DND-41 (cell line): Measurements from ENCODE around the gene PTPRN2.
A peak's percentile ranks its signal among the peaks of the same experiment; 100 is the strongest.
"Not testable (repeated sequence)": the region's sequence is repeated elsewhere in the genome, so short reads cannot be mapped to it uniquely, and the experiment has no call there.

Experiments used
- ATAC-seq: fragments of 200-7000 bp; cut with Tn5 transposase; 3 replicates; pipeline ENCODE4 v1.9.1; 2021; ENCODE audit warnings: low read depth; ENCODE audit not compliant: insufficient read depth
- DNase-seq: peaks from one replicate; pipeline ENCODE4 v3.0.0-alpha.2; 2020
- H2AFZ ChIP-seq: 2 replicates; pipeline ENCODE4 v1.6.0; 2012; ENCODE audit warnings: low read depth, low read length
- H3K27ac ChIP-seq: 2 replicates; pipeline ENCODE4 v1.5.1; 2012; ENCODE audit warnings: low read length, inconsistent platforms
- H3K27me3 ChIP-seq: fragments of 200-600 bp; sonication (generic); 2 replicates; pipeline ENCODE4 v1.6.0; 2012; ENCODE audit warnings: low read length, mild to moderate bottlenecking, inconsistent platforms; ENCODE audit not compliant: insufficient read depth, poor library complexity
- H3K36me3 ChIP-seq: 2 replicates; pipeline ENCODE4 v1.5.1; 2012; ENCODE audit warnings: low read length, inconsistent platforms; ENCODE audit not compliant: insufficient read depth
- H3K4me1 ChIP-seq: 2 replicates; pipeline ENCODE4 v1.5.1; 2012; ENCODE audit warnings: mild to moderate bottlenecking, low read length; ENCODE audit not compliant: insufficient read depth
- H3K4me2 ChIP-seq: 2 replicates; pipeline ENCODE4 v1.6.0; 2012; ENCODE audit warnings: mild to moderate bottlenecking, moderate library complexity, low read length, inconsistent platforms; ENCODE audit not compliant: insufficient read depth
- H3K4me3 ChIP-seq, 2 experiments: fragments of 200-600 bp in 1 of 2; shearing (Covaris generic) in 1 of 2; 2 replicates each; pipeline ENCODE4 v1.5.1; 2012 to 2016; ENCODE audit warnings: inconsistent platforms in 2 of 2, low read length in 2 of 2, mild to moderate bottlenecking in 2 of 2, low read depth in 1 of 2, moderate library complexity in 1 of 2
- H3K79me2 ChIP-seq: 2 replicates; pipeline ENCODE4 v1.6.0; 2012; ENCODE audit warnings: low read length, inconsistent platforms; ENCODE audit not compliant: insufficient read depth
- H3K9ac ChIP-seq: 2 replicates; pipeline ENCODE4 v1.6.0; 2012; ENCODE audit warnings: low read depth, mild to moderate bottlenecking, inconsistent platforms, low read length, moderate library complexity
- H3K9me3 ChIP-seq: 2 replicates; pipeline ENCODE4 v1.5.1; 2012; ENCODE audit warnings: low read length, moderate library complexity, mild to moderate bottlenecking, inconsistent platforms; ENCODE audit not compliant: insufficient read depth, severe bottlenecking
- H4K20me1 ChIP-seq: 2 replicates; pipeline ENCODE4 v1.6.0; 2012; ENCODE audit warnings: low read length; ENCODE audit not compliant: insufficient read depth
- EZH2 ChIP-seq: IDR thresholded peaks from 3 replicates; pipeline ENCODE4 v1.6.1; 2012; ENCODE audit warnings: borderline replicate concordance, low read depth, mild to moderate bottlenecking, moderate library complexity, low read length, inconsistent platforms; ENCODE audit not compliant: severe bottlenecking
- TF ChIP-seq, protein P1 (sequence below): IDR thresholded peaks from 2 replicates; pipeline ENCODE4 v1.5.1; 2012; ENCODE audit warnings: borderline replicate concordance, low read length, moderate library complexity, mild to moderate bottlenecking; ENCODE audit not compliant: poor library complexity, severe bottlenecking; ENCODE audit errors: extremely low read depth

The PTPRN2 gene

DNA sequence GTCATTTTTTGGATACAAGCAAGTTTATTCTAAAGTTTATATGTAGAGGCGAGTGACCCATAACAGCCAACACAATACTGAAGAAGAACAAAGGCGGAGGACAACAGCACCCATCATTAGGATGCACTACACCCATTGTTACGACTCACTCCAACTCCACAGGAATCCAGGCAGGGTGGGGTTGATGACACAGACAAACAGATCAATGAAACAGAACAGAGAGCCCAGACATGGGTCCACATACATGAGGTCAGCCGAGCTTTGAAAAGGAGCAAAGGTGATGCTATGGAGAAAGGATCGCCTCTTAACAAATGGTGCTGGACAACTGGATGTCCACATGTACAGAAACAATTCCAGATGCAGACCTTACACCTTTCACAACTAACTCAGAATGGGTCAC lies 426.4 kb downstream of the PTPRN2 start:
- Histone ChIP-seq H3K4me2 (no peak overlapping the region), H2AFZ (no peak overlapping the region), H3K9ac (no peak overlapping the region), H4K20me1 (no peaks in the 10 kb centered on the region), H3K27ac (no peak overlapping the region), H3K27me3 (no peaks in the 10 kb centered on the region), H3K36me3 (no peaks in the 10 kb centered on the region), H3K79me2 (no peaks in the 10 kb centered on the region), H3K4me3 (no peak overlapping the region), H3K4me1 (no peaks in the 10 kb centered on the region), H3K9me3 (no peaks in the 10 kb centered on the region)
- no peak for TF ChIP-seq EZH2
- TF ChIP-seq, protein P1, sequence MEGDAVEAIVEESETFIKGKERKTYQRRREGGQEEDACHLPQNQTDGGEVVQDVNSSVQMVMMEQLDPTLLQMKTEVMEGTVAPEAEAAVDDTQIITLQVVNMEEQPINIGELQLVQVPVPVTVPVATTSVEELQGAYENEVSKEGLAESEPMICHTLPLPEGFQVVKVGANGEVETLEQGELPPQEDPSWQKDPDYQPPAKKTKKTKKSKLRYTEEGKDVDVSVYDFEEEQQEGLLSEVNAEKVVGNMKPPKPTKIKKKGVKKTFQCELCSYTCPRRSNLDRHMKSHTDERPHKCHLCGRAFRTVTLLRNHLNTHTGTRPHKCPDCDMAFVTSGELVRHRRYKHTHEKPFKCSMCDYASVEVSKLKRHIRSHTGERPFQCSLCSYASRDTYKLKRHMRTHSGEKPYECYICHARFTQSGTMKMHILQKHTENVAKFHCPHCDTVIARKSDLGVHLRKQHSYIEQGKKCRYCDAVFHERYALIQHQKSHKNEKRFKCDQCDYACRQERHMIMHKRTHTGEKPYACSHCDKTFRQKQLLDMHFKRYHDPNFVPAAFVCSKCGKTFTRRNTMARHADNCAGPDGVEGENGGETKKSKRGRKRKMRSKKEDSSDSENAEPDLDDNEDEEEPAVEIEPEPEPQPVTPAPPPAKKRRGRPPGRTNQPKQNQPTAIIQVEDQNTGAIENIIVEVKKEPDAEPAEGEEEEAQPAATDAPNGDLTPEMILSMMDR: no peak
- no peak for DNase-seq
- ATAC-seq: no peak

DNA sequence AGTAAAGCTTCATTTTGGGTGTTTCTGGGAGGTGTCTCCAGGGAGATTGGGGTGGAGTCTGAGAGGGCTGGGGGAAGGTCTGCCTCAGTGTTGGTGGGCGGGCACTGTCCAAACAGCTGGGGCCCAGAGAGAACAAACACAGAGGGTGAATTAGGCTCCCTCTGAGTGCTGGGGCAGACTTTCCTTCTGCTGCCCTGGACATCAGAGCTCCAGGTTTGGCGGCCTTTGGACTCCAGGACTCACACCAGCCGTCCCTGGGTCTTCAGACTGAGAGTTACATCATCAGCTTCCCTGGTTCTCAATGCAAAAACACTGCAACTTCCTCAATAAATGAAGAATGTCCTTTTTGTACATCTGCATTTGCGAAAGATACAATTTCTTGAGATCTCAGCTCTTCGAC lies 427.4 kb downstream of the PTPRN2 start:
- TF ChIP-seq EZH2: no peak
- TF ChIP-seq, protein P1: no peak
- Histone ChIP-seq H2AFZ (no peak overlapping the region), H3K4me2 (no peak overlapping the region), H3K79me2 (no peaks in the 10 kb centered on the region), H4K20me1 (no peaks in the 10 kb centered on the region), H3K27me3 (no peaks in the 10 kb centered on the region), H3K36me3 (no peaks in the 10 kb centered on the region), H3K9ac (no peak overlapping the region), H3K4me3 (no peak overlapping the region), H3K4me1 (no peaks in the 10 kb centered on the region), H3K9me3 (peaks cover 4% of the 10 kb centered on the region), H3K27ac (no peak overlapping the region)
- ATAC-seq: no peak
- no peak for DNase-seq

DNA sequence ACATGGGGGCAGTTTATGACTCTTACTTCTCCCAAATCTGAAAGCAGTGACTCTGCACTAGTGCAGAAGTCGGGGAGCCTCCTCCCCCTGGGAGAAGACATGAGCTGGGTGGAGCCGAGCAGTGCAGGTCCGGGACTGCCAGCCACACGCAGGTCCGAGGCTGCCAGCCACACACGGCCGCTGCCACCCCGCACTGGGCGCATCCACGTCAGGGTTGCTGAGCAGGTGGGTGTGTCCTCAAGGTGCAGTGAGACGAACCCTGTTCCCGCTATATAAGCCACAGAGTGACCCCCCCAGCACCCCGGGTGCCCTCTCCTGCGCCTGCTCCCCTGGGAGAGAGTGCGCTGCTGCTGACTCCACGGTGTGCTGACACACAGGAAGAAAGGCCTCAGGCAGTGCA lies 430.2 kb downstream of the PTPRN2 start:
- Histone ChIP-seq H3K9me3 (peaks cover 11% of the 10 kb centered on the region), H3K27me3 (no peaks in the 10 kb centered on the region)

DNA sequence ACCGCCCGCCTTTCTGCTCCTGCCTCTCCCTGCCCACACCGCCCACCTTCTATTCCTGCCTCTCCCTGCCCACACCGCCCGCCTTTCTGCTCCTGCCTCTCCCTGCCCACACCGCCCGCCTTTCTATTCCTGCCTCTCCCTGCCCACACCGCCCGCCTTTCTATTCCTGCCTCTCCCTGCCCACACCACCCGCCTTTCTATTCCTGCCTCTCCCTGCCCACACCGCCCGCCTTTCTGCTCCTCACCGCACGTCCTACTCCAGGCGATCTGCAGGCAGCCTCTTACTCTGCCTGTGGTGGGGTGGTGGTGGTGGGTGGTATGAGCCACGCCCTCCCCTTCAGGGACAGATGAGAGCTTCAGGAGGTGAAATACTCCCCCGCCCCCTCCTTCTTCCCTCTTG lies 436.4 kb downstream of the PTPRN2 start:
- not testable (repeated sequence) for H3K27me3 ChIP-seq, H3K79me2 ChIP-seq, H3K27ac ChIP-seq, H3K36me3 ChIP-seq, H4K20me1 ChIP-seq, H3K4me2 ChIP-seq, H2AFZ ChIP-seq, H3K9ac ChIP-seq, H3K4me3 ChIP-seq, H3K4me1 ChIP-seq, ATAC-seq
- H3K9me3 ChIP-seq: peaks cover 33% of the 10 kb centered on the region
- DNase-seq: peak; percentile 24

More for the DNA sequence above, 430.2 kb downstream of the PTPRN2 start:
- Histone ChIP-seq H3K27ac (no peak overlapping the region), H3K79me2 (no peaks in the 10 kb centered on the region), H2AFZ (no peak overlapping the region), H3K36me3 (no peaks in the 10 kb centered on the region), H3K4me2 (no peak overlapping the region), H3K9ac (no peak overlapping the region), H3K4me3 (no peak overlapping the region), H3K4me1 (no peaks in the 10 kb centered on the region), H4K20me1 (no peaks in the 10 kb centered on the region)
- TF ChIP-seq, protein P1: no peak
- no peak for TF ChIP-seq EZH2
- no peak for ATAC-seq
- no peak for DNase-seq
